KOPT-K1 (cell line): ENCODE results near the gene GON4L.
"Not testable (repeated sequence)": the region's sequence is repeated elsewhere in the genome, so short reads cannot be mapped to it uniquely, and the experiment has no call there.

Source experiments
- H3K27ac ChIP-seq: fragments of 200-600 bp; sonication (generic); 2 replicates; pipeline ENCODE4 v1.5.1; 2016; ENCODE audit warnings: antibody characterized with exemption, mild to moderate bottlenecking, low read depth, low read length; ENCODE audit not compliant: poor library complexity, severe bottlenecking
- H3K36me3 ChIP-seq: fragments of 200-600 bp; sonication (generic); 2 replicates; pipeline ENCODE4 v1.5.1; 2017; ENCODE audit warnings: antibody characterized with exemption, mild to moderate bottlenecking, low read length, moderate library complexity; ENCODE audit not compliant: insufficient read depth
- H3K9me3 ChIP-seq: fragments of 200-600 bp; sonication (generic); 2 replicates; pipeline ENCODE4 v1.5.1; 2017; ENCODE audit warnings: antibody characterized with exemption, low read length, mild to moderate bottlenecking; ENCODE audit not compliant: insufficient read depth, poor library complexity, severe bottlenecking

The GON4L gene

DNA sequence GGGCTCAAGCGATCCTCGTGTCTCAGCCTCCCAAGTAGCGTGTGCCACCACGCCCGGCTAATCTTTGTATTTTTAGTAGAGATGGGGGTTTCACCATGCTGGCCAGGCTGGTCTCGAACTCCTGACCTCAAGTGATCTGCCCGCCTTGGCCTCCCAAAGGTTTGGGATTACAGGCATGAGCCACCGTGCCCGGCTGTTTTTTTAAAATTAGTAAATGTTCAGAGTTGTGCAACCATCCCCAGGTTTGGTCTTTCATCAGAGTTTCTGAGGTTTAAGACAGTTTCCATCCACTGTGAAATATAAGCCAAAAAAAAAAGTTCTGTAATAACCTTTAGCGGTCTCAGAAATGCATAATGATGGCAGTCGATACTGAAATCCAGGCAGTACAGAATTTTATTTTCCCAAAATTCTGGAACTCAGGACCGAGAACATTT lies 1.8 kb upstream of the GON4L start:
- Histone ChIP-seq H3K27ac (peak overlapping the region; percentile 25), H3K9me3 (no peaks in the 10 kb centered on the region), H3K36me3 (peaks cover 17% of the 10 kb centered on the region)

DNA sequence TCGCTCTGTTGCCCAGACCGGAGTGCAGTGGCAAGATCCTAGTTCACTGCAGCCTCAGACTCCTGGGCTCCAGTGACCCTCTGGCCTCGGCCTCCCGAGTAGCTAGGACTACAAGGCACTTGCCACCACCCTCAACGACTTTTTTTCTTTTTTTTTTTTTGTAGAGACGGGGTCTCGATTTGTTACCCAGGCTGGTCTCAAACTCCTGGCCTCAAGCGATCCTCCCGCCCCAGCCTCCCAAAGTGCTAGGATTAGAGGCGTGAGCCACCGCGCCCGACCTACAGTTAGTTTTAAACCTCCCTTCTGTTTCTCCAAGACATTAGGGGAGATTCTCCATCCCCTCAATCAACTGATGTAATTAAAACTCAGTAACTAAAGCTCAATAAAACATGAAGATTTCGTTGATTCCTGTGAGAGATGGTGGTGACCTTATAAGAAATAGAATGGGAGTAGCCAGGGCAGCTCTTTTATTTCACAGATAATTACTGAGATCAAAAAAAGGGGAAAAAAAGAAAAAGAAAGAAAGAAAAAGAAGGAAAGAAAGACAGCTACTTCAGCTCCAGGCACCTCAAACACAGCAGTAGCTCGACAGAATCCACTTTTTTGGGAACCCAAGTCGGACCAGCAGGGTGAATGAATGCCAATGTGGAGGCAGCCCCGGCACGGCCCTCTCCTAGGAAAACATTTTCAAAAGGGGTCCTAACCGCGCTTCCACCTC lies 598 bp downstream of the GON4L start:
- H3K36me3 ChIP-seq: peaks cover 41% of the 10 kb centered on the region
- peak overlapping the region; percentile 76 for H3K27ac ChIP-seq
- H3K9me3 ChIP-seq: no peaks in the 10 kb centered on the region

DNA sequence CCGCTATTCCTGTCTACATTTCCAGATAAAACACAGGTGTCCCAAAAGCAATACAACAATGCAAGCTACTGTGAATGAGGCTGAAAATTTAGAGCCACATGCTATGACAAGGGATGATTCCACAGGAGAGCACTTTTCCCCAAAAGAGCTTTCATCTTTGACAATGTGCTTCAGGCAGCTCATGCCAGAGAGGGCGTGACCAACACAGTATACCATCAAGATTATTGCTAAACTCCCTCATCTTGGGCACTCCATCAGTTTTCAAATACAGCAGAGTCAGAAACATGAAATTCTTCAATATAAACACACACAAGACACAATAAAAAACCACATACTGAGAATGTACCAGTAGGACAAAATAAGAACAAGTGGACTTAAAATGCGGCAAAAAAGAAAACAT lies 6.7 kb downstream of the GON4L start:
- Histone ChIP-seq H3K27ac (no peak overlapping the region), H3K36me3 (peaks cover 92% of the 10 kb centered on the region), H3K9me3 (no peaks in the 10 kb centered on the region)

DNA sequence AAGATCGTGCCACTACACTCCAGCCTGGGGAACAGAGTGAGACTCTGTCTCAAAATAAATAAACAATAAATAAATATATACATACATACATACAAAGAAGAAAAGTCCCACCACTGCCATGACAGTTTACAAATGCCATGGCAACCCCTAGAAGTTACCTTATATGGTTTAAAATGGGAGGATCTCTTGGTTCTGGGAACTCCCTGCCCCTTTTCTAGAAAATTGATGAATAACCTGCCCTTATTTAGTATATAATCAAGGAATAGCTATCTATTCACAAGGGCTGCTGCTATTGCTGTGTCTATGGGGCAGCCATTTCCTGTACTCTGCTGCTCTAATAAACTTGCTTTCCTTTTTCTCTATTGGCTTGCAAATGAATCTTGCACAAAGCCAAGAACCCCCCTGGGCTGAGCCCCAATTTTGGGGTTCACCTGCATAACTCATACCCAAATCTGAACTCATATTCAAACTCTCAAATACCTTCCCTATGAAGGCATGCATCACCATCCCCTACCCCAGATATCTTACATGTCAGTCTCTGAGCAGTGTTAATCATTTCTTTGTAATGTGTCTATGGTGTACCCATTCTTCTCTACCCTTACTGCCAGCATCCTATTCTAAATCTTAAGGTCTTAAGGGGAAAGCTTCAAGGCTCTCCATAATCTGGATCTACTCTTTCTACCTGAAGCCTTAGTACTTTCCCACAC lies 9.0 kb downstream of the GON4L start:
- H3K27ac ChIP-seq: peak overlapping the region; percentile 13
- no peaks in the 10 kb centered on the region for H3K9me3 ChIP-seq
- H3K36me3 ChIP-seq: peaks cover 91% of the 10 kb centered on the region

DNA sequence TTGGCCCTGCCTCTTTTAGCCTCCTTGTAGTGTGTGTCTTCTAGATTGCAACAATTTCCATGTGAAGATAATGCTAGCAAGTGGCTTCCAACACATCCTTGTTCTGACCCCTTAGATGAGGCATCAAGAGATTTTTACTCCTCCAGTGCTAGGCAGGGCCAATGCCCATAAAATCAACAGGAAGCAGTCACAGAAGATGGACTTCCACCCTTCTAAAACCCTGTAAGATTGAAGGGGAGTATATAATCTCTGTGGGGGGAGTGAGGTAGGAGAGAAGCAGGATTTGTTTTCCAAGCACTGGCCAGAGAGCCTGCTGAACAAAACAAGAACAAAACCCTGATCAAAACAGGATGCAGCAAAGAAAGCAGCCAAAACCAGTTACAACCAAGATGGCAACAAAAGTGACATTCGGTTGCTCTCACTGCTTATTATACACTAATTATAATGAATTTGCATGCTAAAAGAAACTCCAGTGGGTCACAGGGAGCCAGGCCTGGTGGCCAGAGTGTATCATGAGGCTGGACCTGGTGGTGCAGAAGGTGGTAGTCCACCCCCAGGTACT lies 12.1 kb downstream of the GON4L start:
- Histone ChIP-seq H3K36me3 (peaks cover 70% of the 10 kb centered on the region), H3K27ac (no peak overlapping the region), H3K9me3 (no peaks in the 10 kb centered on the region)

DNA sequence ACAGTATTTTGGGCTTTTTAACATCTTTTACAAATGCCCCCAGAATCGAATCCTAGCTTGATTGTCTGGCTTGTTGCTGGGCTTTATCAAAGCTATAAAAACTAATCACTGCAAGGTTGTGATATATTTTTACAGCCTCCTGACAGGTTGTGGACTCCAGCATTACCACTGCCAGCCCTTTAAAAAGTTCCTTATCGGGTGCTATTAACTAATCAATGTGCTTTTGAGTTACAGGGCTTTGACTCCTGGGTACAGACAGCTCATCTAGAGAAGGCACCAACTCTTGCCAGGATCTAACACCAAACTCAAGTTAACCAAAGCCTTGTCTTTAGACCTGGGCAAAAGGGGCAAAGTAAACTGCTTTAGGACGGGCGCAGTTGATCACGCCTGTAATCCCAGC lies 16.6 kb downstream of the GON4L start:
- H3K9me3 ChIP-seq: no peaks in the 10 kb centered on the region
- H3K27ac ChIP-seq: no peak overlapping the region
- peaks cover 43% of the 10 kb centered on the region for H3K36me3 ChIP-seq

DNA sequence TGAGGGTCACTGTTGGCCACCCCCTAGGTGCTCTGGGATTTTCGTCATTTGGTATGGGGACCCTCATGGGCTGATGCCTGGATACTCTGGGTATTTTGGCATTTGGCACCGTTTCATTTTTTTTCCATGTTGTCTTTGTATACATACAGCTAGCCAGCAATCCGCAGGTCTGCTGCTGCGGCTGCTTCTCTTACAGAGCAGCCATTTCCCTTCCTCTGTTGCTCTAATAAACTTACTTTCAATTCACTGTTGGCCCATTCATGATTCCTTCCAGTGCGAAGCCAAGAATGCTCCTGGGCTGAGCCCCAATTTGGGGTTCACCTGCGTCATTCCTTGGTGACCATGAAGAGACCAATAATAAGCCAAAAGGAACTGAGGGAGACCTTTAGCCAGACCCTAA lies 21.5 kb downstream of the GON4L start:
- H3K9me3 ChIP-seq: no peaks in the 10 kb centered on the region
- no peak overlapping the region for H3K27ac ChIP-seq
- peaks cover 26% of the 10 kb centered on the region for H3K36me3 ChIP-seq

DNA sequence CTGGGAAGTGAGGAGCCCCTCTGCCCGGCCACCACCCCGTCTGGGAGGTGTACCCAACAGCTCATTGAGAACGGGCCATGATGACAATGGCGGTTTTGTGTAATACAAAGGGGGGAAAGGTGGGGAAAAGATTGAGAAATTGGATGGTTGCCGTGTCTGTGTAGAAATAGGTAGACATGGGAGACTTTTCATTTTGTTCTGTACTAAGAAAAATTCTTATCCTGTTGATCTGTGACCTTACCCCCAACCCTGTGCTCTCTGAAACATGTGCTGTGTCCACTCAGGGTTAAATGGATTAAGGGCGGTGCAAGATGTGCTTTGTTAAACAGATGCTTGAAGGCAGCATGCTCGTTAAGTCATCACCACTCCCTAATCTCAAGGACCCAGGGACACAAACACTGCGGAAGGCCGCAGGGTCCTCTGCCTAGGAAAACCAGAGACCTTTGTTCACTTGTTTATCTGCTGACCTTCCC lies 22.1 kb downstream of the GON4L start:
- peaks cover 28% of the 10 kb centered on the region for H3K36me3 ChIP-seq
- H3K27ac ChIP-seq, H3K9me3 ChIP-seq: not testable (repeated sequence)

DNA sequence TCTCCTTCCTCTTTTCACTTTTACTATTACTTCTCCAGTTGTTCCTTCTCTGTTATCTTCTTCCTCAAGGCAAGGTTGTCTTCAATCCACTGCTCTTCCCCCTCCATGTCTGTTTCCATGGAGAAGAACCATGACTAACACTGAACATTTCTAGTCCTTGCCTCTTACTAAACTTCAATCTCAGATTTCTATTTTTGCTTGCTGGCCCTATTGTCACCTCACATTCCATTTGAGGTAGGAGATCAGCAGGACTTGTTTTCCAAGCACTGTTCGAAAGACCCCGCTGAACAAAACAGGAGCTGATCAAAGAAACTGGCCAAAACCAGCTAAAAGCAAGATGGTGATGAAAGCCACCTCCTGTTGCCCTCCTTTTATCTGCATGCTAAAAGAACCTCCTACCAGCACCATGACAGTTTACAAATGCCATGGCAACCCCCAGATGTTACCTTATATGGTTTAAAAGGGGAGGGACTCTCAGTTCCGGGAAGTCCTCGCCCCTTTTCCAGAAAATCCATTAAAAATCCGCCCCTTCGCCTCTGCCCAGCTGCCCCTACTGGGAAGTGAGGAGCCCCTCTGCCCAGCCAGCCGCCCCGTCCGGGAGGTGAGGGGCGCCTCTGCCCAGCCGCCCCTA lies 22.6 kb downstream of the GON4L start:
- H3K9me3 ChIP-seq: no peaks in the 10 kb centered on the region
- no peak overlapping the region for H3K27ac ChIP-seq
- H3K36me3 ChIP-seq: peaks cover 28% of the 10 kb centered on the region

DNA sequence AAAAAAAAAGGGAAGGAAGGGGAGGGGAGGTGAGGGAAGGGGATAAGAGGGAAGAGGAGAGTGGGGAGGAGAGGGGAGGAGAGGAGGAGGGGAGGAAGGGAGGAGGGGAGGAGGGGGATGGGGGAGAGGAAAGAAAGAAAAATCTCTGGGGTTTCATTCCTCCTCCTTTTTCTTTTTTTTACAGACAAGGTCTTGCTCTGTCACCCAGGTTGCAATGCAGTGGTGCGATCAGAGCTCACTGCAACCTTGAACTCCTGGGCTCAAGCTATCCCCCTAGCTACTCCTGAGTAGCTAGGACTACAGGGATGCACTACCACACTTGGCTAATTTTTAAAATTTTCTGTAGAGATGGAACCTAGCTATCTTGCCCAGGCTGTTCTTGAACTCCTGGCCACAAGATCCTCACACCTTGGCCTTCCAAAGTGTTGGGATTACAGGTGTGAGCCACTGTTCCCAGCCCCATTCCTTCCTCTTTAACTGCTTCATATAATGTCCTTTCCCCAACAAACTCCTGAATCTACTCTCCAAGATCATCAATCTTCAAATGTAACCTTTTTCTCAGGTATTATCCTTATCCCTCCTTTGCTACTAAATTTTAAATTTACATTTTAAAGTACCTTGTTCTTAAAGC lies 23.2 kb downstream of the GON4L start:
- Histone ChIP-seq H3K9me3 (no peaks in the 10 kb centered on the region), H3K27ac (no peak overlapping the region), H3K36me3 (peaks cover 28% of the 10 kb centered on the region)

DNA sequence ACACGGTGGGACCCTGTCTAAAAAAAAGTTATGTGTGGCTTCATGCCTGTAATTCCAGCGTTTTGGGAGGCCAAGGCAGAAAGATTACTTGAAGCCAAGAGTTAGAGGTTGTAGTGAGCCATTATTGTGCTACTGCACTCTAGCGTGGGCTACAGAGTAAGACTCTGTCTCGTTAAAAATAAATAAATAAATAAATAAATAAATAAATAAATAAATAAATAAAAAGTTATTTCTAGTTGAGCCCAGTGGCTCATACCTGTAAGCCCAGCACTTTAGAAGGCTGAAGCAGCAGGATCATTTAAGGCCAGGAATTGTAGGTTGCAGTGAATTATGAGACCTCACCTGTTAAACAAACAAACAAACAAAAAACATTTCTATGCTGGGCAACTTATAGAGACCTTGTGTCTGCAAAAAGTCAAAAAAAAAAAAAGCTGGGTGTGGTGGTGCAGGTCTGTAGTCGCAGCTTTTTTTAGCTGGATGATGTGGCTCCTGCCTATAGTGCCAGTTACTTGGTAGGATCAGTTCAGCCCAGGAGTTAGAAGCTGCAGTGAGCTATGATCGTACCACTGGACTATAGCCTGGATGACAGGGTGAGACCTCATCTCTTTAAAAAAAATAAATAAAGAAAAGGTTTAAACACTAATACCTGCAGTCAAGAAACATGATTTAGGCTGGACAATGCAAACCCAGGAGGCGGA lies 25.6 kb downstream of the GON4L start:
- Histone ChIP-seq H3K9me3 (no peaks in the 10 kb centered on the region), H3K27ac (no peak overlapping the region), H3K36me3 (peaks cover 22% of the 10 kb centered on the region; the same call in 1 of the 2 replicates)

DNA sequence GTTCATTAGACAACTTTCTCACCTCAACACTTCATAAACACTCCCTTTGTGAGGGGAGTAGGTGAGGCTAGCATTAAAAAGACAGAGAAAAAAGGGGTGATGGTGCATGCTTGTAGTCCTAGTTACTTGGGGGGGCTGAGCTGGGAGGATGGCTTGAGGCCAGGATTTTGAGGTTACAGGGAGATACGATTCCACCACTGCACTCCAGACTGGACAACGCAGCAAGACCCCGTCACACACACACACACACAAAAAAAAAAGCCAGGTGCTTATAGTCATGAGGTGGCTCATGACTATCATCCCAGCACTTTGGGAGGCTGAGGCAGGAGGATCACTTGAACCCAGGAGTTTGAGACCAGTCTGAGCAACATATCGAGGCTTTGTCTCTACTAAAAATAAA lies 29.6 kb downstream of the GON4L start:
- Histone ChIP-seq H3K27ac (no peak overlapping the region), H3K9me3 (no peaks in the 10 kb centered on the region), H3K36me3 (peaks cover 58% of the 10 kb centered on the region)

DNA sequence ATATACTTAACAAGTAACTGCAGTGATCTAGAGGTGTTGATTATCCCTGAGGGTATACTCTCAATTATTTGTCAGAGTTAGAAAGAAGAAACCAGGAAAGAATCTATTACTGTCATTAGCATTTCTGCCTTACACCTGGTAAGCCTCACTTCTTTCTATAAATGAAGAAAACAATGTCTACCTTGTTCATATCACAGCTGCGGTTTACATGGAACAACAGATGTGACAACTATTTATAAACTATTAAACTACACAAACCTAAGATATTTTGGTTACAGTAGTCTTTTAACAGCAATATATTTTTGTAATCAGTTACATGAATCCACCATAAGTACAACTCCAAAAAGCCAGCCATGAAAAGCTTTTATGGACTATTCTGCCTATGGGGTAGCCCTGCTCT lies 40.7 kb downstream of the GON4L start:
- peaks cover 94% of the 10 kb centered on the region for H3K36me3 ChIP-seq

DNA sequence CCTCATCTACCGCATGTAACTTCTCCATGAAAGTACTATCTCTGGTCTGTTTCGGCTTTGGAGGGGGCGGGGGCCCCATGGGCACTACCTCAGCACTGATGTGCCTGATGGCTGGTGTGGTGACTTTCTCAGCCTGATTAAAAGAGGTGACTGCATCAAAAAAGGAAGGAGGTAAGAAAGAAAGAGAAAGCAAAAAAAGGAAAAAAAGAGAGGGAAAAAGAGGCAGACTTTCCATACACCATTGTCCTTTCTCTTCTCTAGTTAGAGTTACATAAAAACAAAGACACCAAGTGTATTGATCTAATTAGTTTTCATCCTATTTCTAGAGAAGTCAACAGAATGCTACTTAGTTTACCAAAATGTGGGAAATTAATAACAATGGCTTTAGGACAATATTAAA lies 43.3 kb downstream of the GON4L start:
- Histone ChIP-seq H3K27ac (no peak overlapping the region), H3K36me3 (peaks cover 92% of the 10 kb centered on the region), H3K9me3 (no peaks in the 10 kb centered on the region)

More for the DNA sequence above, 40.7 kb downstream of the GON4L start:
- no peak overlapping the region for H3K27ac ChIP-seq
- H3K9me3 ChIP-seq: no peaks in the 10 kb centered on the region
